ENCODE results near the gene OR2T10.

OR2T10 gene

GRCh38 chr1:248627971-248628844, 30.7 kb upstream of the OR2T10 start:
- no peaks in the 10 kb centered on the region for H3K79me2 ChIP-seq (ENCODE audit: control insufficient read depth, insufficient read depth, low read length, unreplicated experiment)
- H3K27ac ChIP-seq (ENCODE audit: low read depth, low read length): no peak overlapping the region
- H3K4me1 ChIP-seq (ENCODE audit: control insufficient read depth, insufficient read depth, low read length, unreplicated experiment): no peaks in the 10 kb centered on the region
- no peak overlapping the region for H2AFZ ChIP-seq (ENCODE audit: low read length, unreplicated experiment)
- no peak overlapping the region for H3K4me3 ChIP-seq (ENCODE audit: low read depth, low read length)
- H3K36me3 ChIP-seq (ENCODE audit: insufficient read depth, low read length): no peaks in the 10 kb centered on the region
- H3K27me3 ChIP-seq (ENCODE audit: insufficient read depth, low read length): peaks cover 3% of the 10 kb centered on the region; the same call in 1 of the 2 replicates

DNA sequence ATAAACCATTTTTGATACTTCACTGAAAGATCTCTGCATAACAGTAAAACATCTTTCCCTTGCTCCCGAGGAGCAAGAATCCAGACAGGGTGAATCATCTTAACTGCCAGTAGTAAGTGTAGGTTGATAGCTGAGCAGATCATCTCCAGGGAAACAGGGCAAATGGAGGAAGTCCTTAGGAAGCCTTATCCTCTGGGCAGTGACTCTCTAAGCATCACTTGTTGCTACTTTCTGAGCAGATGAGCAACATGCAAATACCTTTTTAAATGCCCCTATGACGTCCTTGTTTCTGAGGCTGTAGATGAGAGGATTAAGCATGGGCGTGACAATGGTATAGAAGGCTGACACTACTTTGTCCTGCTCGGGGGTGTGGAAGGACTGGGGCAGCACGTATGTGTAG, 28.5 kb upstream of the OR2T10 start:
- no peak overlapping the region for H3K4me3 ChIP-seq (ENCODE audit: low read depth, low read length)
- H3K27ac ChIP-seq (ENCODE audit: low read depth, low read length): no peak overlapping the region
- no peaks in the 10 kb centered on the region for H3K4me1 ChIP-seq (ENCODE audit: control insufficient read depth, insufficient read depth, low read length, unreplicated experiment)
- H3K36me3 ChIP-seq (ENCODE audit: insufficient read depth, low read length): no peaks in the 10 kb centered on the region
- no peak overlapping the region for H2AFZ ChIP-seq (ENCODE audit: low read length, unreplicated experiment)
- no peaks in the 10 kb centered on the region for H3K79me2 ChIP-seq (ENCODE audit: control insufficient read depth, insufficient read depth, low read length, unreplicated experiment)
- peaks cover 3% of the 10 kb centered on the region; the same call in 1 of the 2 replicates for H3K27me3 ChIP-seq (ENCODE audit: insufficient read depth, low read length)

DNA sequence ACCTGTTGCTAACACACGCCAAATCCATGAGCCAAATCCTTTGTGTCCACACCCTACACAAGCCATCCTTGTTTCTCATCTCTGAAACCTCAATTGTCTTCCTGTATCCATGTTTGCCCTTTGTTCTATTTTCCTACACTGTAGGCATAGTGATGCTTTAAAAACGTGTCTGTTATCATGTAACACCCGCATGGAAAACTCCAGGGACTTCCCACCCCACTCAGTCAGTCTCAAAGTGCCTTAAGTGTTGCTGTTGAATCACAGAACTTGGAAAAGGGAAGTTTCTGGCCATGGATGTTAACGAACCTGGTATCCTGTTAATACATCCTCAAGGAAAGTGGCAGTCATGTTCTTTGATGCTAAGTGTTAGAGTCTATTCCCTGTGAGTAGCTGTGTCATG, 27.7 kb upstream of the OR2T10 start:
- no peaks in the 10 kb centered on the region for H3K36me3 ChIP-seq (ENCODE audit: insufficient read depth, low read length)
- H3K4me1 ChIP-seq (ENCODE audit: control insufficient read depth, insufficient read depth, low read length, unreplicated experiment): no peaks in the 10 kb centered on the region
- H3K79me2 ChIP-seq (ENCODE audit: control insufficient read depth, insufficient read depth, low read length, unreplicated experiment): no peaks in the 10 kb centered on the region
- no peak overlapping the region for H2AFZ ChIP-seq (ENCODE audit: low read length, unreplicated experiment)
- no peak overlapping the region for H3K4me3 ChIP-seq (ENCODE audit: low read depth, low read length)
- H3K27me3 ChIP-seq (ENCODE audit: insufficient read depth, low read length): peaks cover 3% of the 10 kb centered on the region; the same call in 1 of the 2 replicates
- no peak overlapping the region for H3K27ac ChIP-seq (ENCODE audit: low read depth, low read length)

DNA sequence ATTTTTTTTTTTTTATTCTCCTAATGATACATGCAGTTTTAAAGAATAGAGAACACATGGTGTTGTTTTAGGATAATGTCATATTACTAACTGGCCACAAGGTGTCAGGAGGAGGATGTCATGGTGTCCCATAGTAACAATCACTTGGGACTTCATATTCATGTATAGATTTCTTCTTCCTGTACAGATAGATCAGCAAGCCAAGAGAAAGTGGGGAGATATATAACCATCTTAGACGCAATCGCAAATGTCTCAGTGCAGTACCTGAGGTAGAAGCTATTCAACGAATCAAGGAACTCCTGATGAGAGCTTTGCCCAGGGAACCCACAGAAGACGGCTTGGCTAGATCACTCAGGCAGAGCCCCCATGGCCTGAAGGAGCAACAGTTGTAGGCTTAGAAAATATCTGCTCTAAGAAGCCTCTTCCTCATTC, 25.1 kb upstream of the OR2T10 start:
- H3K4me3 ChIP-seq (ENCODE audit: low read depth, low read length): no peak overlapping the region

GRCh38 chr1:248621770-248622169, 24.3 kb upstream of the OR2T10 start:
- Histone ChIP-seq H3K4me1 (ENCODE audit: control insufficient read depth, insufficient read depth, low read length, unreplicated experiment) (no peaks in the 10 kb centered on the region), H3K36me3 (ENCODE audit: insufficient read depth, low read length) (no peaks in the 10 kb centered on the region), H2AFZ (ENCODE audit: low read length, unreplicated experiment) (no peak overlapping the region), H3K27me3 (ENCODE audit: insufficient read depth, low read length) (0 out of 2 replicates have a peak, but pooled peaks cover 3% of the 10 kb centered on the region), H3K27ac (ENCODE audit: low read depth, low read length) (no peak overlapping the region), H3K79me2 (ENCODE audit: control insufficient read depth, insufficient read depth, low read length, unreplicated experiment) (no peaks in the 10 kb centered on the region), H3K4me3 (ENCODE audit: low read depth, low read length) (no peak overlapping the region)

More for the DNA sequence above, 25.1 kb upstream of the OR2T10 start:
- no peak overlapping the region for H3K27ac ChIP-seq (ENCODE audit: low read depth, low read length)
- H3K36me3 ChIP-seq (ENCODE audit: insufficient read depth, low read length): no peaks in the 10 kb centered on the region
- H3K79me2 ChIP-seq (ENCODE audit: control insufficient read depth, insufficient read depth, low read length, unreplicated experiment): no peaks in the 10 kb centered on the region
- no peaks in the 10 kb centered on the region for H3K4me1 ChIP-seq (ENCODE audit: control insufficient read depth, insufficient read depth, low read length, unreplicated experiment)
- H3K27me3 ChIP-seq (ENCODE audit: insufficient read depth, low read length): peaks cover 3% of the 10 kb centered on the region; the same call in 1 of the 2 replicates
- no peak overlapping the region for H2AFZ ChIP-seq (ENCODE audit: low read length, unreplicated experiment)

GRCh38 chr1:248618878-248619277, 21.4 kb upstream of the OR2T10 start:
- H3K27me3 ChIP-seq (ENCODE audit: insufficient read depth, low read length): no peaks in the 10 kb centered on the region
- no peaks in the 10 kb centered on the region for H3K79me2 ChIP-seq (ENCODE audit: control insufficient read depth, insufficient read depth, low read length, unreplicated experiment)
- no peak overlapping the region for H3K27ac ChIP-seq (ENCODE audit: low read depth, low read length)
- H3K36me3 ChIP-seq (ENCODE audit: insufficient read depth, low read length): no peaks in the 10 kb centered on the region
- no peaks in the 10 kb centered on the region for H3K4me1 ChIP-seq (ENCODE audit: control insufficient read depth, insufficient read depth, low read length, unreplicated experiment)
- H3K4me3 ChIP-seq (ENCODE audit: low read depth, low read length): no peak overlapping the region
- no peak overlapping the region for H2AFZ ChIP-seq (ENCODE audit: low read length, unreplicated experiment)

- Histone ChIP-seq H3K79me2 (ENCODE audit: control insufficient read depth, insufficient read depth, low read length, unreplicated experiment) (no peaks in the 10 kb centered on the region), H3K4me3 (ENCODE audit: low read depth, low read length) (no peak overlapping the region), H2AFZ (ENCODE audit: low read length, unreplicated experiment) (no peak overlapping the region), H3K27me3 (ENCODE audit: insufficient read depth, low read length) (no peaks in the 10 kb centered on the region), H3K4me1 (ENCODE audit: control insufficient read depth, insufficient read depth, low read length, unreplicated experiment) (no peaks in the 10 kb centered on the region), H3K27ac (ENCODE audit: low read depth, low read length) (no peak overlapping the region), H3K36me3 (ENCODE audit: insufficient read depth, low read length) (no peaks in the 10 kb centered on the region)
These were observed 20.6 kb upstream of the OR2T10 start for GRCh38 chr1:248618119-248618518.

DNA sequence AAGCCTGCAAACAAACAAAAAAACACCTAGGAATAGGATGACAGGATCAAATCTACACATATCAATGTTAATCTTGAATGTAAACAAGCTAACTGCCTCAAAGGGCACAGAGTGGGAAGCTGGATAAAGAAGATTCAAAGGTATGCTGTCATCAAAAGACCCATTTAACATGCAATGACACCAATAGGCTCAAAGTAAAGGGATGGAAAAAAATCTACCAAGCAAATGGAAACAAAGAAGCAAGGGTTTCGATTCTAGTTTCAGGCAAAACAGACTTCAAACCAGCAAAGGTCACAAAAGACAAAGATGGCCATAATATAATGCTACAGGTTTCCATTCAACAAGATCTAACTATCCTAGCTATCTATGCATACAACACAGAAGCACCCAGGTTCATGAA, 16.2 kb upstream of the OR2T10 start:
- Histone ChIP-seq H3K4me1 (ENCODE audit: control insufficient read depth, insufficient read depth, low read length, unreplicated experiment) (no peaks in the 10 kb centered on the region), H3K36me3 (ENCODE audit: insufficient read depth, low read length) (no peaks in the 10 kb centered on the region), H3K27ac (ENCODE audit: low read depth, low read length) (no peak overlapping the region), H3K4me3 (ENCODE audit: low read depth, low read length) (no peak overlapping the region), H3K27me3 (ENCODE audit: insufficient read depth, low read length) (no peaks in the 10 kb centered on the region), H3K79me2 (ENCODE audit: control insufficient read depth, insufficient read depth, low read length, unreplicated experiment) (no peaks in the 10 kb centered on the region), H2AFZ (ENCODE audit: low read length, unreplicated experiment) (no peak overlapping the region)

GRCh38 chr1:248611883-248612414, 14.4 kb upstream of the OR2T10 start:
- no peaks in the 10 kb centered on the region for H3K27me3 ChIP-seq (ENCODE audit: insufficient read depth, low read length)
- H3K4me1 ChIP-seq (ENCODE audit: control insufficient read depth, insufficient read depth, low read length, unreplicated experiment): no peaks in the 10 kb centered on the region
- no peak overlapping the region for H2AFZ ChIP-seq (ENCODE audit: low read length, unreplicated experiment)
- H3K79me2 ChIP-seq (ENCODE audit: control insufficient read depth, insufficient read depth, low read length, unreplicated experiment): no peaks in the 10 kb centered on the region
- H3K4me3 ChIP-seq (ENCODE audit: low read depth, low read length): no peak overlapping the region
- H3K36me3 ChIP-seq (ENCODE audit: insufficient read depth, low read length): no peaks in the 10 kb centered on the region
- no peak overlapping the region for H3K27ac ChIP-seq (ENCODE audit: low read depth, low read length)

- Histone ChIP-seq H3K27me3 (ENCODE audit: insufficient read depth, low read length) (no peaks in the 10 kb centered on the region), H2AFZ (ENCODE audit: low read length, unreplicated experiment) (no peak overlapping the region), H3K27ac (ENCODE audit: low read depth, low read length) (no peak overlapping the region), H3K4me3 (ENCODE audit: low read depth, low read length) (no peak overlapping the region), H3K4me1 (ENCODE audit: control insufficient read depth, insufficient read depth, low read length, unreplicated experiment) (no peaks in the 10 kb centered on the region), H3K79me2 (ENCODE audit: control insufficient read depth, insufficient read depth, low read length, unreplicated experiment) (no peaks in the 10 kb centered on the region), H3K36me3 (ENCODE audit: insufficient read depth, low read length) (no peaks in the 10 kb centered on the region)
These were observed 12.8 kb upstream of the OR2T10 start for GRCh38 chr1:248610301-248610700.

- Histone ChIP-seq H2AFZ (ENCODE audit: low read length, unreplicated experiment) (no peak overlapping the region), H3K36me3 (ENCODE audit: insufficient read depth, low read length) (no peaks in the 10 kb centered on the region), H3K4me1 (ENCODE audit: control insufficient read depth, insufficient read depth, low read length, unreplicated experiment) (no peaks in the 10 kb centered on the region), H3K27ac (ENCODE audit: low read depth, low read length) (no peak overlapping the region), H3K27me3 (ENCODE audit: insufficient read depth, low read length) (no peaks in the 10 kb centered on the region), H3K79me2 (ENCODE audit: control insufficient read depth, insufficient read depth, low read length, unreplicated experiment) (no peaks in the 10 kb centered on the region), H3K4me3 (ENCODE audit: low read depth, low read length) (no peak overlapping the region)
These were observed 1.9 kb upstream of the OR2T10 start for GRCh38 chr1:248599396-248599795.
